Right lobe of liver (tissue), 6 donors: ENCODE results near the gene AGL. TPM values are rescaled to one million over a fixed set of nuclear protein-coding genes. Genes with fewer than 3 reads are reported as not detected.
"Not testable (repeated sequence)": the region's sequence is repeated elsewhere in the genome, so short reads cannot be mapped to it uniquely, and the experiment has no call there.

Source experiments
- ATAC-seq, 4 donors: fragments of 200-7000 bp; cut with Tn5 transposase; one replicate each; pipeline ENCODE4 v1.9.1; 2020; ENCODE audit warnings: mild to moderate bottlenecking in 4 of 4, moderate library complexity in 4 of 4
- DNase-seq, 3 donors: peaks; one replicate each; pipeline ENCODE4 v3.0.0-alpha.2; 2020
- H3K27ac ChIP-seq, 3 donors: fragments of 200-600 bp; one replicate each; pipeline ENCODE4 v1.8.0; 2022
- H3K27me3 ChIP-seq, 2 donors: fragments of 200-600 bp; one replicate each; pipeline ENCODE4 v1.8.0; 2022
- H3K36me3 ChIP-seq, 4 donors: fragments of 200-600 bp; sonication (generic) in 1 of 4; one replicate each; pipeline versions ENCODE4 v1.5.1 to v1.8.0; 2017 to 2022; ENCODE audit warnings: control low read depth in 1 of 4
- H3K4me1 ChIP-seq, 4 donors: fragments of 200-600 bp; sonication (generic) in 1 of 4; one replicate each; pipeline versions ENCODE4 v1.5.1 to v1.8.0; 2017 to 2022; ENCODE audit warnings: control low read depth in 1 of 4
- H3K4me3 ChIP-seq, 3 donors: fragments of 200-600 bp; one replicate each; pipeline ENCODE4 v1.8.0; 2022
- H3K9me3 ChIP-seq, 4 donors: fragments of 200-600 bp; sonication (generic) in 1 of 4; one replicate each; pipeline versions ENCODE4 v1.5.1 to v1.8.0; 2017 to 2022; ENCODE audit warnings: control low read depth in 1 of 4
- CTCF ChIP-seq, 4 donors: fragments of 200-600 bp in 3 of 4; fragments of 450-650 bp in 1 of 4; IDR thresholded peaks; one replicate each; pipeline versions ENCODE4 v1.5.1 to v1.8.0; 2016 to 2022; ENCODE audit warnings: antibody characterized with exemption in 4 of 4, mild to moderate bottlenecking in 2 of 4
- POLR2A ChIP-seq: fragments of 450-650 bp; IDR thresholded peaks from one replicate; pipeline ENCODE4 v1.6.1; 2017; ENCODE audit warnings: antibody characterized with exemption, mild to moderate bottlenecking
- WGBS: methylation state at CpG from one replicate; pipeline ENCODE4 v1.1.6; 2018; ENCODE audit warnings: low coverage, low lambda C conversion rate; ENCODE audit not compliant: insufficient coverage; ENCODE audit errors: missing lambda C conversion rate; 5-methylcytosine and 5-hydroxymethylcytosine counted together
- intact Hi-C, 2 donors: fragments of 100-400 bp; cut with DNase I; formaldehyde crosslinking; loops; one replicate each; pipeline versions ENCODE4 v1.11.2 to v1.14.1; 2022
- total RNA-seq, 6 experiments: library from RNA; depleted of rRNA in 2 of 6; stranded (reverse); fragments of >200 nt in 2 of 6; fragmentation: NEBNext Ultra II Directional in 3 of 6; extraction: Animal tissue kit (Norgen Biotek cat#: 25700) in 3 of 6; gene quantifications; one replicate each; pipeline versions ENCODE4 v1.1.0 to v1.2.4, GENCODE V29; 2016 to 2023
- donor health status: DM: no; HTN: yes; CAD: no.
- donor health status: DM: no; HTN: no; CAD: no.
- donor health status: DM: no; HTN: no; CAD: no.
- donor health status: DM: no; HTN: yes; CAD: no.
- donor health status: DM: no; HTN: yes; CAD: no.

The AGL gene
- total RNA-seq, 6 experiments from 2014 or later, result 22.5 to 46.5 (median 33.5) TPM

GRCh38 chr1:99886179-99886578 lies 36.0 kb downstream of the AGL start:
- Histone ChIP-seq H3K27me3 (no peaks in the 10 kb centered on the region), H3K9me3 (no peaks in the 10 kb centered on the region), H3K36me3 (peaks cover 0 to 76% (median 27%) of the 10 kb centered on the region in 4 donors), H3K27ac (no peak overlapping the region), H3K4me1 (no peaks in the 10 kb centered on the region), H3K4me3 (no peak overlapping the region)
- WGBS, result 43% methylated on average over 1 of the region's 1 CpG
- ATAC-seq (no peak), DNase-seq (no peak)
- intact Hi-C loops, result no loop called here
- TF ChIP-seq CTCF (IDR thresholded peaks at IDR 0.05) (no peak), POLR2A (no peak)

GRCh38 chr1:99886841-99887240 lies 36.7 kb downstream of the AGL start:
- no peak overlapping the region for H3K4me3 ChIP-seq
- no peak for ATAC-seq
- H3K27me3 ChIP-seq, result no peaks in the 10 kb centered on the region
- H3K27ac ChIP-seq, result no peak overlapping the region
- DNase-seq, result no peak
- TF ChIP-seq CTCF (IDR thresholded peaks at IDR 0.05) (no peak), POLR2A (no peak)
- no peaks in the 10 kb centered on the region for H3K9me3 ChIP-seq
- intact Hi-C loops, result no loop called here
- H3K4me1 ChIP-seq, result no peaks in the 10 kb centered on the region
- peaks cover 0 to 76% (median 26%) of the 10 kb centered on the region in 4 donors for H3K36me3 ChIP-seq

DNA sequence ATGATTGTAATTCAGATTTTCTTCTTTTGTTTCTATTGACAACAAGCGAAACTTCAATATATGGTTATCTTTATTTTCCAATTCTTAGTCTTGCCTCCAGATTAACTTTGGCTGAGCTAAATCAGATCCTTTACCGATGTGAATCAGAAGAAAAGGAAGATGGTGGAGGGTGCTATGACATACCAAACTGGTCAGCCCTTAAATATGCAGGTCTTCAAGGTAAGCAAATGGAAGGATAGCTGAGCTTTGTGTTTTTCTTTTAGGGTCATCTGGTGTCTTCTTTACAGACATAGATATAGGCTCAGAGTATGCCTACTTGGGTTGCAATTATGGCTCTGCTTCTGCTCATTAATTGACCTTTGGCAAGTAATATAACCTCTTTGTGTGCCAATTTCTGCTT lies 37.7 kb downstream of the AGL start:
- 83% methylated on average over 1 of the region's 2 CpGs for WGBS
- no peaks in the 10 kb centered on the region for H3K4me1 ChIP-seq
- H3K36me3 ChIP-seq, result peaks cover 0 to 71% (median 25%) of the 10 kb centered on the region in 4 donors
- H3K9me3 ChIP-seq, result no peaks in the 10 kb centered on the region
- no peaks in the 10 kb centered on the region for H3K27me3 ChIP-seq
- no peak overlapping the region for H3K4me3 ChIP-seq
- intact Hi-C loops, result no loop called here
- H3K27ac ChIP-seq, result no peak overlapping the region
- TF ChIP-seq POLR2A (no peak), CTCF (IDR thresholded peaks at IDR 0.05) (no peak)
- DNase-seq (no peak), ATAC-seq (no peak)

GRCh38 chr1:99891997-99892396 lies 41.8 kb downstream of the AGL start:
- peak in 2 of 4 donors; percentile 39 to 57 for ATAC-seq
- WGBS, result 30% methylated on average over 1 of the region's 1 CpG
- Histone ChIP-seq H3K4me1 (no peaks in the 10 kb centered on the region), H3K4me3 (no peak overlapping the region), H3K9me3 (no peaks in the 10 kb centered on the region), H3K27ac (no peak overlapping the region), H3K36me3 (peaks cover 0 to 69% (median 19%) of the 10 kb centered on the region in 4 donors), H3K27me3 (no peaks in the 10 kb centered on the region)
- TF ChIP-seq CTCF (IDR thresholded peaks at IDR 0.05) (no peak), POLR2A (no peak)
- intact Hi-C loops, result no loop called here
- no peak for DNase-seq

GRCh38 chr1:99903278-99903677 lies 53.1 kb downstream of the AGL start:
- DNase-seq, H3K4me1 ChIP-seq, H3K27ac ChIP-seq, intact Hi-C loops, H3K27me3 ChIP-seq, H3K4me3 ChIP-seq, ATAC-seq, H3K9me3 ChIP-seq: not testable (repeated sequence)
- WGBS, result 94% methylated on average over 4 of the region's 4 CpGs
- peaks cover 0 to 32% (median 8%) of the 10 kb centered on the region in 4 donors for H3K36me3 ChIP-seq
